ENCODE results near the gene MGAT4B. TPM values are rescaled to one million over a fixed set of nuclear protein-coding genes. Genes with fewer than 3 reads are reported as not detected.

MGAT4B gene
- total and polyA plus RNA-seq, 2 of the 13 experiments (the other 11 are each of a cell fraction or from before 2014, with no cell fraction given): 93.5 to 130 TPM

GRCh38 chr5:179825655-179826182 is 19.1 kb upstream of the MGAT4B start (continued):
- TF ChIP-seq UBTF (CRISPR knock-in tag; IDR thresholded peaks at IDR 0.05) (peak; percentile 47; the same call in 1 of the 2 replicates), MLLT10 (CRISPR knock-in tag; IDR thresholded peaks at IDR 0.05) (no peak), RARA (CRISPR knock-in tag; IDR thresholded peaks at IDR 0.05) (peak; percentile 31; the same call in 1 of the 2 replicates), ZFP1 (CRISPR knock-in tag; IDR thresholded peaks at IDR 0.05) (no peak), ZNF30 (CRISPR knock-in tag; IDR thresholded peaks at IDR 0.05) (no peak), ZNF468 (CRISPR knock-in tag; IDR thresholded peaks at IDR 0.05) (no peak), TEAD3 (CRISPR knock-in tag; optimal IDR thresholded peaks at IDR 0.05; ENCODE audit: borderline replicate concordance) (peak; percentile 91), ZNF644 (CRISPR knock-in tag; IDR thresholded peaks at IDR 0.05; ENCODE audit: low read depth) (peak; percentile 18; the same call in 1 of the 2 replicates), ZC3H4 (CRISPR knock-in tag; IDR thresholded peaks at IDR 0.05; ENCODE audit: borderline replicate concordance) (no peak), CHD4 (IDR thresholded peaks at IDR 0.05; ENCODE audit: borderline replicate concordance, low read length) (no peak), SP1 (IDR thresholded peaks at IDR 0.05) (no peak), SP1 (CRISPR knock-in tag; IDR thresholded peaks at IDR 0.05) (0 out of 2 replicates have a peak, but pooled peaks have one; percentile 39), ZNF639 (CRISPR knock-in tag; conservative IDR thresholded peaks at IDR 0.05) (0 out of 2 replicates have a peak, but pooled peaks have one; percentile 30), SMC3 (IDR thresholded peaks at IDR 0.05; ENCODE audit: low read length) (peak; percentile 45), GTF2F1 (IDR thresholded peaks at IDR 0.05; ENCODE audit: low read length) (no peak), XRCC5 (optimal IDR thresholded peaks at IDR 0.05; ENCODE audit: low read length) (peak; percentile 28), MYC (CRISPR knock-in tag; IDR thresholded peaks at IDR 0.05; ENCODE audit: borderline replicate concordance) (peak; percentile 48; the same call in 1 of the 2 replicates), ZNF331 (CRISPR knock-in tag; IDR thresholded peaks at IDR 0.05) (peak; percentile 33; the same call in 1 of the 2 replicates), CREB1 (IDR thresholded peaks at IDR 0.05) (peak; percentile 30; the same call in 1 of the 2 replicates), CREB1 (CRISPR knock-in tag; IDR thresholded peaks at IDR 0.05) (no peak), KDM6A (CRISPR knock-in tag; IDR thresholded peaks at IDR 0.05; ENCODE audit: low read depth) (0 out of 2 replicates have a peak, but pooled peaks have one; percentile 32), ZNF501 (CRISPR knock-in tag; IDR thresholded peaks at IDR 0.05) (no peak), FOSL2 (CRISPR knock-in tag; IDR thresholded peaks at IDR 0.05) (no peak), SKI (IDR thresholded peaks at IDR 0.05; ENCODE audit: partially characterized antibody) (peak; percentile 41), ZNF263 (CRISPR knock-in tag; IDR thresholded peaks at IDR 0.05) (peak; percentile 5; the same call in 1 of the 2 replicates), POLR2AphosphoS2 (IDR thresholded peaks at IDR 0.05; ENCODE audit: low read depth, low read length) (peak; percentile 65; the same call in 1 of the 2 replicates), ZNF276 (CRISPR knock-in tag; IDR thresholded peaks at IDR 0.05; ENCODE audit: low read depth) (0 out of 2 replicates have a peak, but pooled peaks have one; percentile 25), AGO2 (optimal IDR thresholded peaks at IDR 0.05; ENCODE audit: low read depth, low read length) (peak; percentile 77), ZNF674 (CRISPR knock-in tag; IDR thresholded peaks at IDR 0.05; ENCODE audit: low read depth) (no peak), ZNF598 (CRISPR knock-in tag; IDR thresholded peaks at IDR 0.05; ENCODE audit: borderline replicate concordance) (peak; percentile 28; the same call in 1 of the 2 replicates)

All from HepG2 (cell line).